GM21360 (cell line): ENCODE data around the gene STK17A.
A peak's percentile ranks its signal among the peaks of the same experiment; 100 is the strongest.
"Not testable (repeated sequence)": the region's sequence is repeated elsewhere in the genome, so short reads cannot be mapped to it uniquely, and the experiment has no call there.

Experiments used
- ATAC-seq: cut with Tn5 transposase; IDR thresholded peaks from one replicate; pipeline ENCODE4 v1.9.1; 2021; ENCODE audit warnings: mild to moderate bottlenecking, moderate library complexity; ENCODE audit not compliant: unreplicated experiment

STK17A gene

GRCh38 chr7:43565786-43566185 is 17.1 kb upstream of the STK17A start:
- no peak for ATAC-seq

GRCh38 chr7:43568529-43568928 is 14.4 kb upstream of the STK17A start:
- ATAC-seq: no peak

- peak; percentile 57 for ATAC-seq
These were observed 13.5 kb upstream of the STK17A start for GRCh38 chr7:43569424-43569823.

- no peak for ATAC-seq
These were observed 12.1 kb upstream of the STK17A start for GRCh38 chr7:43570688-43571365.

- ATAC-seq: no peak
These were observed 10.3 kb upstream of the STK17A start for GRCh38 chr7:43572516-43573049.

GRCh38 chr7:43573832-43574231 is 9.1 kb upstream of the STK17A start:
- ATAC-seq: not testable (repeated sequence)

- ATAC-seq: no peak
These were observed 7.4 kb upstream of the STK17A start for GRCh38 chr7:43575506-43575905.

- no peak for ATAC-seq
These were observed 6.7 kb upstream of the STK17A start for GRCh38 chr7:43576241-43576640.

- no peak for ATAC-seq
These were observed 5.4 kb upstream of the STK17A start for GRCh38 chr7:43577485-43577951.

- peak; percentile 15 for ATAC-seq
These were observed 701 bp downstream of the STK17A start for GRCh38 chr7:43583424-43584194.

- ATAC-seq: no peak
These were observed 1.3 kb downstream of the STK17A start for GRCh38 chr7:43584195-43584586.

GRCh38 chr7:43584733-43585132 is 1.8 kb downstream of the STK17A start:
- ATAC-seq: not testable (repeated sequence)

GRCh38 chr7:43585562-43585961 is 2.7 kb downstream of the STK17A start:
- ATAC-seq: no peak

- ATAC-seq: no peak
These were observed 3.5 kb downstream of the STK17A start for GRCh38 chr7:43586251-43586900.

GRCh38 chr7:43588477-43589132 is 5.7 kb downstream of the STK17A start:
- no peak for ATAC-seq

- no peak for ATAC-seq
These were observed 6.2 kb downstream of the STK17A start for GRCh38 chr7:43589133-43589478.

GRCh38 chr7:43589728-43590127 is 6.8 kb downstream of the STK17A start:
- ATAC-seq: no peak

GRCh38 chr7:43590862-43591557 is 8.1 kb downstream of the STK17A start:
- ATAC-seq: peak; percentile 55

- ATAC-seq: no peak
These were observed 8.8 kb downstream of the STK17A start for GRCh38 chr7:43591558-43592180.

GRCh38 chr7:43592326-43592725 is 9.4 kb downstream of the STK17A start:
- ATAC-seq: no peak
